GM13977 (cell line): ENCODE results near the gene FNTB.
"Not testable (repeated sequence)": the region's sequence is repeated elsewhere in the genome, so short reads cannot be mapped to it uniquely, and the experiment has no call there.

Experiments
- DNase-seq: peaks from one replicate; pipeline ENCODE4 v3.0.0; 2012; ENCODE audit warnings: low spot score
- CTCF ChIP-seq: IDR thresholded peaks from 2 replicates; pipeline ENCODE4 v1.5.1; 2012; ENCODE audit warnings: mild to moderate bottlenecking, control low read depth; ENCODE audit not compliant: insufficient read depth; ENCODE audit errors: extremely low read depth, missing control alignments
- in situ Hi-C: fragments of 300-500 bp; cut with MboI; formaldehyde crosslinking; loops from one replicate; pipeline ENCODE4 v1.12.0; 2022; ENCODE audit warnings: low sequenced_read_pairs, low pct_unique_long_range_greater_than_20kb, mixed read lengths, inconsistent platforms; ENCODE audit not compliant: unreplicated experiment

Gene FNTB

DNA sequence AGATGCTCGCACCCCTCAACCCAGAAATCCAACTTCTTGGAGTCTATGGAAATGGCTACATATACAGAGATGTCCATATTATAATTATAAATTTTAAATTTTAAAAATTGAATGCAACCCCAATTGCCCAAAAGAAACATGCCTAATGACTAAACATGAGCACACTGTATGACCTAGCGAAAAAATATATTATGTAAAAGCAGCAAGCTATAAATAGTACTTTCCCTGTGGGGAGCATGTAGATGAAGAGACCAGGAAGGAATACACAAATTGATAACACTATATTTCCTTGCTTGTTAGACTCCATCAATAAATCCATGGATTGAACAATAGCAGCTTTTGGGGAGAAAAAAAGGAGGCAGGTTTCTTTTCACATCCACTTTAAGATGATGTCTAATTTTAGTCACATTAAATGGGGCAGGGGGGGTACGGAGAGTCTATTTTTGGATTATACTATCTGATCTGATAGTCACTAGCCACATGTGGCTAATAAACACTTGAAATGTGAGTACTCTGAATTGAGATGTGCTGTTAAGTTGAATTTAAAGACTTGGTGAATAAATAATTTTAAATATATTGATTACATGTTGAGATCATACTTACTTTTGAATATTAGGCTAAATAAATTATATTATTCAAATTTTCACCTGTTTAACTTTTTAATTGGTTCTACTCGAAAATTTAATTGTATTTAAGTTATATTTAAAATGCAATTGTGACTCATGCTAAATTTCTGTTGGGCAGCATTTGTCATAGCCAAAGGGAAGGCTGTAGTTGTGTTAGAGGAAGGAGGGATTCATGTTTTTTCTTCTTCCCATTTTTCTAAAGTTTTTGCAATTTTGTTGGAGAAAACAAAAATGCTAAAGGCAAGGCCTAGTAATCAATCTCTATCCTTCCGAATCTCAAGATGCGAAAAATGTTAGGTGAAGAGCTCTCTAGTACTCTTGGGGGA, 98.1 kb downstream of the FNTB start:
- in situ Hi-C loops: no loop called here
- TF ChIP-seq CTCF: no peak
- no peak for DNase-seq

DNA sequence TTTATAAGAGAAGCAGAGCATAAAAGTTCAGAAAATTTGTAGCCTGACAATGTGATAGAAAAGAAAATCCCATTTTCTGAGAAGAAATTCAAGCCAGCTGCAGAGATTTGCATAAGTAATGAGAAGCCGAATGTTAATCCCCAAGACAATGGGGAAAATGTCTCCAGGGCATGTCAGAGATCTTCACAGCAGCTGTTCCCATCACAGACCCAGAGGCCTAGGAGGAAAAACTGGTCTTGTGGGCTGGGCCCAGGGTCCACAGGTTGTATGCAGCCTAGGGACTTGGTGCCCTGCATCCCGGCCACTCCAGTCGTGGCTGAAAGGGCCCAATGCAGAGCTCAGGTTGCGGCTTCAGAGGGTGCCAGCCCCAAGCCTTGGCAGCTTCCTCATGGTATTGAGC, 100.0 kb downstream of the FNTB start:
- DNase-seq, in situ Hi-C loops: not testable (repeated sequence)

DNA sequence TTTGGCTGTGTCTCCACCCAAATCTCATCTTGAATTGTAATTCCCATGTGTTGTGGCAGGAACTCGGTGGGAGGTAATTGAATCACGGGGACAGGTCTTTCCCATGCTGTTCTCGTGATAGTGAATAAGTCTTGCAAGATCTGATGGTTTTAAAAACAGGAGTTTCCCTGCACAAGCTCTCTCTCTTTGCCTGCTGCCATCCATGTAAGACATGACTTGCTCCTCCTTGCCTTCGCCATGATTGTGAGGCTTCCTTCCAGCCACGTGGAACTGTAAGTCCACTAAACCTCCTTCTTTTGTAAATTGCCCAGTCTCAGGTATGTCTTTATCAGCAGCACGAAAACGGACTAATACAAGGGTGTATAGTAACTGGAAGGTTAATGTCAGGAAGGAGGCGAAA, 101.1 kb downstream of the FNTB start:
- in situ Hi-C loops, DNase-seq: not testable (repeated sequence)

DNA sequence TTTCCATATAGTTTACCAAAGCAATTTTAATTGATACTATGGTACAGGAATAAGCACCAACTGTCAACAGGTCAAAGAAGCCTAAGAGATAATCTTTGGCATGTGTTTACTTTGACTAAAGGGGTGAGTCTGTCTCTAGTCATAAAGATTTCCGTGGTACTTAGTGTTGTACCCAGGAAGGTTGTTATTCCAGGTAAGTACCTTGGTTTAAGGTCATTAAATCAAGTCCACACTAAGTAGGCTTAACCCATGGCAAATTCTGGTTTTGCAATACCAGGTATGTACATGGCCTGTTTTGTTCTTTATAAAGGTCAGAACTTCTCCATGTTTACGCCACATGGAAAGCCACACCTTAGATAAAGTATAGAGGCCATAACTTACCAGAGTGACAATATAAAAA, 105.7 kb downstream of the FNTB start:
- no peak for TF ChIP-seq CTCF
- in situ Hi-C loops: no loop called here
- no peak for DNase-seq

DNA sequence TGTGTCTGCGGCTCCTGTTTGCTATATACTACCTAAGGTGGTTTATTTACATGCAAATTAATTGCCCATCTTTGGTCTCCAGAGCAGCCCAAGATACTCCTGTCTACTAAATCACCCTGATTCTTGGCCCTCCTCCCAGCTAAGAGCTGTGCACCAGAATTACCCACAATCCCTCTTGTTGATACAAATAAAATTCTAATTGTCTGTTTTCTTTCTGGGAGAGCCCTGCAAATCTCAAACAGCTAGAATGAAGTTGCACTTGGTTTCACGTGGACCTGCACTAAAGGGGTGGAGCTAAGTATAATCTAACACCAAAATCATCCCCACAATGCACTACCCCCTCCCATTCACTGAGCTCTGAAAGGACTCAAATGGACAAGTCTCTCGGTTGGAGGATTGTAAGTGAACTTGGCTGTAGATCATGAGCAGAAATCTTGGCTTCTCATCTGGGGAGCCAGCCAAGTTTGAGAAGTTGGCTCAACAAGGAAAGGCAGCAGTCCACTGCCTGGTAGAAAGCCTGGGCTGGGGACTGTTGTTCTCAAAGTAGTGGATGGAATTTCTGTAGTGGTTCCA, 109.0 kb downstream of the FNTB start:
- no peak for TF ChIP-seq CTCF
- DNase-seq: no peak
- in situ Hi-C loops: no loop called here

GRCh38 chr14:65096323-65097089, 109.8 kb downstream of the FNTB start:
- no peak for TF ChIP-seq CTCF
- no peak for DNase-seq
- in situ Hi-C loops: no loop called here

GRCh38 chr14:65098586-65098985, 111.9 kb downstream of the FNTB start:
- DNase-seq: no peak
- no peak for TF ChIP-seq CTCF
- in situ Hi-C loops: no loop called here
